GM19395 (cell line): ENCODE data around the gene ZNF462.
"Not testable (repeated sequence)": the region's sequence is repeated elsewhere in the genome, so short reads cannot be mapped to it uniquely, and the experiment has no call there.

Experiments
- ATAC-seq: cut with Tn5 transposase; IDR thresholded peaks from one replicate; pipeline ENCODE4 v1.9.1; 2021; ENCODE audit warnings: mild to moderate bottlenecking, moderate library complexity; ENCODE audit not compliant: unreplicated experiment

ZNF462 gene, protein sequence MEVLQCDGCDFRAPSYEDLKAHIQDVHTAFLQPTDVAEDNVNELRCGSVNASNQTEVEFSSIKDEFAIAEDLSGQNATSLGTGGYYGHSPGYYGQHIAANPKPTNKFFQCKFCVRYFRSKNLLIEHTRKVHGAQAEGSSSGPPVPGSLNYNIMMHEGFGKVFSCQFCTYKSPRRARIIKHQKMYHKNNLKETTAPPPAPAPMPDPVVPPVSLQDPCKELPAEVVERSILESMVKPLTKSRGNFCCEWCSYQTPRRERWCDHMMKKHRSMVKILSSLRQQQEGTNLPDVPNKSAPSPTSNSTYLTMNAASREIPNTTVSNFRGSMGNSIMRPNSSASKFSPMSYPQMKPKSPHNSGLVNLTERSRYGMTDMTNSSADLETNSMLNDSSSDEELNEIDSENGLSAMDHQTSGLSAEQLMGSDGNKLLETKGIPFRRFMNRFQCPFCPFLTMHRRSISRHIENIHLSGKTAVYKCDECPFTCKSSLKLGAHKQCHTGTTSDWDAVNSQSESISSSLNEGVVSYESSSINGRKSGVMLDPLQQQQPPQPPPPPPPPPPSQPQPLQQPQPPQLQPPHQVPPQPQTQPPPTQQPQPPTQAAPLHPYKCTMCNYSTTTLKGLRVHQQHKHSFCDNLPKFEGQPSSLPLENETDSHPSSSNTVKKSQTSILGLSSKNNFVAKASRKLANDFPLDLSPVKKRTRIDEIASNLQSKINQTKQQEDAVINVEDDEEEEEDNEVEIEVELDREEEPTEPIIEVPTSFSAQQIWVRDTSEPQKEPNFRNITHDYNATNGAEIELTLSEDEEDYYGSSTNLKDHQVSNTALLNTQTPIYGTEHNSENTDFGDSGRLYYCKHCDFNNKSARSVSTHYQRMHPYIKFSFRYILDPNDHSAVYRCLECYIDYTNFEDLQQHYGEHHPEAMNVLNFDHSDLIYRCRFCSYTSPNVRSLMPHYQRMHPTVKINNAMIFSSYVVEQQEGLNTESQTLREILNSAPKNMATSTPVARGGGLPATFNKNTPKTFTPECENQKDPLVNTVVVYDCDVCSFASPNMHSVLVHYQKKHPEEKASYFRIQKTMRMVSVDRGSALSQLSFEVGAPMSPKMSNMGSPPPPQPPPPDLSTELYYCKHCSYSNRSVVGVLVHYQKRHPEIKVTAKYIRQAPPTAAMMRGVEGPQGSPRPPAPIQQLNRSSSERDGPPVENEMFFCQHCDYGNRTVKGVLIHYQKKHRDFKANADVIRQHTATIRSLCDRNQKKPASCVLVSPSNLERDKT (N-terminal part only)

DNA sequence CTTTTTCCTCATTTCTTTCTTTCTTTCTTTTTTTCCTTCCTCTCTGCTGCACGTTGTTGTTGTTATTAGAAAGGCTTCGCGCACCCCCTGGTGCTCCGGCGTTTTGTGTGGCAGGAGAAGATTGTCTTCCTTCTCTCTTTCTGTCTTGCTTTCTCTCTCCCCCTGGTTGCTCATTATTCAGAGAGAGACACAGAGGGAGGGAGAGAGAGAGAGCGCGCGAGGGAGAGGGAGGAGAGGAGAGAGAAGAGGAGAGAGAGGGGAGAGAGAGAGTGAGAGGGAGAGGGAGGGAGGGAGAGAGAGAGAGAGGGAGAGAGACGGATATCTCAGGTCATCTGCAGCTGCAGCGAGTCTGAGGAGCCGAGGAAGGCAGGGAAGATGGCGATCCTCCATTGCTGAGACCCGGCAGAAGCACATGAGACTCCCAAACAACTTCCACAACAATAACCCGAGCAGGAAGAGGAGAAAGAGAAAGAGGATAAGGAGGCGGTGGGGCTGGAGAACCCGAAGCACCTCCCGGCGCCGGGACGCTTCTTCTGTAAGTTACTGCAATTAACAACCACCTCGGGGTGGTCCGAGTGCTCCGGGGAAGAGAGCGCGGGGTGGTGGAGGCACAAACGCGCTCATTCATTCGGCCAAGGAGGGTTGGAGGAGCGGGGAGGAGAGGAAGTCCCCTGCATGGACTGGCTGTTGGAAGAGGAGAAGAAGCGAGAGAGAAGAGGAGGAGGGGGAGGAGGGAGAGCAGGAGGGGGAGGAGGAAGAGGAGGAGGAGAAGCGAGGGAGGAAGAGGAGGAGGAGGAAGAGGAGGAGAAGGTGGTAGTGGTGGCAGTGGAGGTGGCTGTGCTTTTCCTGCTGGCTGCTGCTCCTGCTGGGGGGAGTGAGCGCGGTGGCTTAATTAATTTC is at the start of gene ZNF462:
Gene ZNF462, plus strand, starts transcription at position 346 of the 900 bp plus-strand sequence. CDS start 60,218 bp downstream, outside the sequence.
- ATAC-seq = no peak

DNA sequence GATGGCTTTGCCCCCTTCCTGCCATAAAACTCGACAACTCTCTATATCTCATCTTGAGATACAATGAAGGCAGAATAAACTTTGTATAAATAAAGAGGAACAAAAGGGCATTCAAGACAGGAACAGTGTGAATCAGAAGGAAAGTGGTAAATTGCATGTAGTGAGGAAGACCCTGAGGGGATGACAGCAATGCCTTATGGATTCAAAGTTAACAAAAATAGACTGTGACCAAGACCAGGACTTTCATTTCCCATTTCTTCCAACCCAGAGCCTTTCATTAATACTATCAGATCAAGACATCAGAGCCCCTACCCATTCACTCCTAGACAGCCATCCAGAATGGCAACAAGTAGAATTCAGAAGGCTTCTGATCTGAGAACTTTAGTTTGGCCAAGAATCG is 46.4 kb upstream of the ZNF462 start:
- no peak for ATAC-seq

DNA sequence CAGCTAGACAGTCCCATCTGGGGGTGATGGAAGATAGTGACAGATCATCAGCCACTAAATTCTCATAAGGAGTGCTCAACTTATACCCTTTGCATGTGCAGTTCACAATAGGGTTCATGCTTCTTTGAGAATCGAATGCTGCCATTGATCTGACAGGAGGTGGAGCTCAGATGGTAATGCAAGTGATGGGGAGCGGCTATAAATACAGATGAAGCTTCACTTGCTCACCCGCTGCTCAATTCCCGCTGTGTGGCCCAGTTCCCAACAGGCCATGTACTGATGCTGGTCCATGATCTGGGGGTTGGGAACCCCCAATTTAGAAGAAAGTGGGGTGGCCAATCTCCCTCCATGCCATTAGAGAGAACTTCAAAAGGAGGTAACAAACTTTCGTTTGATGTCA is 44.9 kb upstream of the ZNF462 start:
- ATAC-seq = no peak

DNA sequence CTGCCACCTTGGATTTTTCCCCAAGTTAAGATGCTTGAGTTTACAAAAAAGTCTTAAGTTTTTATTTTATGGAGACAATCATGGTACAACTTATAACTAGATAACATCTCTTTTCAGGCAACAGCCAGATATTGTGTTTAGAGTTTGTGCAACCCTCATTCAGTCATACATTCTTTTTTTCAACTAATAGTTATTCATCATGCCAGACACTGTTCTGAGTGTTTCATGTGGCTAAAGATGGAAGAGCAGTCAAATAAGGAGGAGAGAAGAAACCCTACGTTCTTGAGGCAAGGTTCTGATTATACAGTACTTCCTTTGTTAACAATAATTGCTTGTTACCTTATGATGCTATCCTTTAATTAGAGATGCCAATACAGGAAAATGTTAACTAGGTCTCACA is 42.1 kb upstream of the ZNF462 start:
- ATAC-seq = no peak

DNA sequence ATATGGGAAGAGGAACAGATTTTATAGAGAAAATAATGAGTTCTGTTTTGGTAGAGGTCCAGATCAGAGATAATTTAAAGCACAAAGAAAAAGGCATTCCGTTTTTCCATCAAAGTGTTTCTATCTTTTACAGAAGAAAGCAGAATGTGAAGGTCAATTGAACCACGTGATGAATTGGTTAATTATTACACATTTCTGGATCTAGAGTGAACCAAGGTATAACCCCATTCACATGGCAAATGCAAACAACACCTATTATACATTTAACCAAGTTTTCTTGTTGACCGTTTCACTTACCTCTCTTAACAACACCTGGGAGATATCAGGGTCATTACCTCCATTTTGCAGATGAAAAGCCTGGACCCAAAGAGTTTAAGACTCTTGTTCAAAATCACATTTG is 34.9 kb upstream of the ZNF462 start:
- no peak for ATAC-seq

DNA sequence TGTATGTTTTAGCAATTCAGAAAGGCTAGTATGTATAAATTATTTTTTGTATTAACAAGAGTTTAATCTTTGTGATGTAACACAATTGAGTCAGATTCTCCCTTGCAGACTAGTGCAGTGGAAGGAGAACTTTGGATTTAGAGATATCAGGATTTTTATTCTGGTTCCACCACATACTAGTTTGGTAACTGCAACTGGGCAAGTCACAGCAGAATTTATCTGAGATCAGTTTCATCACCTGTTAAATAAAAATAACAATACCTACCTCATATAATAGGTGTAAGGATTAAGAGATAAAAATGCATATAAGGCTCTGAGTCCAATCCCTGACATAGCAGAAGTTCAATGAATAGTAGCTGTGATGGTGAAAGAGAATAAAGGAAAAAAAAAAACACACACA is 34.0 kb upstream of the ZNF462 start:
- ATAC-seq = no peak

DNA sequence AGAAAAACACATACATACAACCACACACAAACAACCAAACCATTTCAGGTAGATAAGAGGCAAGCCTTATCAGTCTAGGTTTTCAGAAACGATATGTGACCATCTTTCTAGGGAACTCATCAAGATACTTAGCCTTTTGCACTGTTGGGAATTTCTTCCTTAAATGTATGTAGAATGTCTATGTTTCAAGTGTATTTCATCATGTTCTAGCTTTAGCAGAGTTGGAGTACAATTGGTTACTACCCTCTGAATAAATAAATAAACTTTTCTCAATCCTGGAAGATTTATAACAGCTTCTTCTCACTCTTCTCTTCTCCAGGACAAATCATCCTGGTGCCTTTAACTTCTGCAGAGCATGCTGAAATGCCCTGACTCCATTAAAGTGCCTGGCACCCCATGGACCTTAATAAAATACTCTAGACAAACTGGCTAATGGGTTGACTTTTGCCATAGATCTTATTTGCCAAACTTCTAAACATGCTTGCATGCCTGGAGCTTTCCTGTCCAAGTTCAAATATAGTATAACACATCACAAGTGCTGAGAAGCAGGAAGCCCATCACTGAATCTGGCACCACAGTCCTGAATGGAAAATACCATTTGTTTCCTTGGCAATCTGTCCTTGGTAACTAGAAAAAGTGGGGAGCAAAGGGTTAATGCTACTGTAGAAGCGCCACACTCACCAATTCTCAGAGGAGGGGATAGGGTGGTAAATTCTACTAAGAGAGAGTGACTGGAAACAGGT is 33.1 kb upstream of the ZNF462 start:
- ATAC-seq = no peak

DNA sequence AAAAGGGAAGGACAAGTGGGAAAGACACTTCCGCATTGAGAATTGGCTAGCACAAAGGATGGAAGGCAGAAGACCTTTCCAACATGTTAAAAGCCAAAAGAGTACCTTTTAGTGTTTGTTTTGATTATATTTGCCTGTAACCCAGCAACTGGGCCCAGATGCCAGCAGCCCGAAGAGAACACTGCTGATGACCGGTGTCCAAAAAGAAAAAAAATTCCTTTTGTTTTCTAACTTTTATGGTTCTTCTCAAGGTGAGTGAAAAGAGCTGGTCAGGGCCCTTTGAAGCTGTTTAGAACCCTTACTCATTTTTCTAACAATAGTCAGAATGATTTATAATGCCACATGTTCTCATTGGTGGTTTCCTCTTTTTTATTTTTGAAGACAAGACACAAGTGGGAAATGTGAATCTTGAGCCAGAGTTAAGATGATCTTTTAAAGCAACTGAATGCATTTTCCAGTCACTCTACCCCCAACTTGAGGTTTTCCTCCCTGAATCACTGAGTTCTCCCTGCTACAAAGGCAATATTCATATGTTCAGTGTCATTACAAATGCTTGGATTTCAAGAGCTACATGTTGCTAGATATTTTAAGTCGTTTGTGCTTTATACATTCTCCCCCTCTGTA is 32.3 kb upstream of the ZNF462 start:
- ATAC-seq = no peak

DNA sequence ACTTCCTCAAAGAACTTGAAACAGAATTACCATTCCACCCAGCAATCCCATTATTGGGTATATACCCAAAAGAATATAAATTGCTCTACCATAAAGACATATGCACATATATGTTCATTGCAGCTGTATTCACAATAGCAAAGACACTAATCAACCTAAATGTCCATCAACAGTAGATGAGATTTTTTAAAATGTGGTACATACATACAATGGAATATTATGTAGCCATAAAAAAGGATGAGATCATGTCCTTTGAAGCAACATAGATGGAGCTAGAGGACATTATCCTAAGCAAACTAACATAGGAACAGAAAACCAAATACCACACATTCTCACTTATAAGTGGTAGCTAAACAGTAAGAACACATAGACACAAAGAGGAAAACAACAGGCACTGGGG is 28.1 kb upstream of the ZNF462 start:
- no peak for ATAC-seq

DNA sequence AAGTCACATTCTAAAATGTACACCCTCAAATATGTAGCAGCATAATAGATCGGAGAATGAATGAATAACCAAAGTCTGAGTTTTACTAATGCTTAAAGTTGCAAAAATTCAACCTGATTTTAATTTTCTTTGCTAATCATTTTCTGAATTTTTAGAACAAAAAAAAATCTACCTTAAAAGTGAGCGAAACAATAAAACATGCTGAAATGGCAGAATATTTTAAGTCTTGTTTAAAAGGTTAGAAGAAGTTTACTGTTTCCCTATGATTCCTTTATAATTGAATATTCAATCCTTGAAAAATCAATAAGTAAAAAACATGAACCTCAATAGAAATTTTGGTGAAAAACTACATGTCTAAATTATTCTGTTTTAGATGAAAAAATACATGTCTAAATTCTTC is 27.1 kb upstream of the ZNF462 start:
- ATAC-seq = no peak

DNA sequence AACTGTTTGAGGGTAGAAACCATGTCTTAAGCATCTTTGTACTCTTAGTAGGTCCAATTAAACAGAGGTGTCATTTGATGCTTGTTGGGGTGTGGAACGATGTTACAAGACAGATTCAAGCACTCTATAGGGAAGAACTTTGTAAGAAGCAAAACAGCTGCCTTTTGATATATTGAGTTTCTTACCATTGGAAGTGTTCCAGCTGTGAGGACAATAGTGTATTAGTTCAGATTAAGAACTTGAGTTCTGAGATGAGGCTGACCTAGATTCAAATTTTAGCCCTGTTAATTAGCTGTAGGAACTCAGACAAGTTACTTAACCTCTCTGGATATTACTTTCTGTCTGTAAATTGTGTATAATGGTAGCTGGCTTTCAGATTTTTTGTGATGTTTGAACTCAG is 19.6 kb upstream of the ZNF462 start:
- ATAC-seq = no peak

DNA sequence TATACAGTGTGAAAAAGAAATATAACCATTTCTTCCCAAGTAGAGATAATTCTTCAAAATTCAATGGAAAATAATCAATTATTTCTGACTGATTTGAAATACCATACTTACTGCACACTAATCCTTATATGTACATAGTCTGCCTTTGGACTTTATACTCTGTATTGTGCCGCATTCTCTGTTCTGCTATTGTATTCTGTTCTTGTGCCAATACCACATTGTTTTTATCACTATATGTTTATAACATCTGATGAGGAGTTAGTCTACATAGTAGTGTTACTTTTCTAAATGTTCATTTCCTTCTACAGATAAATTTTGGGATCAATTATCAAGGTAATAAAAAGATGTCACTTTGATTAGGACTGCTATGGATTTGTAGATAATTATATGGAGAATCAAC is 16.7 kb upstream of the ZNF462 start:
- ATAC-seq = no peak

DNA sequence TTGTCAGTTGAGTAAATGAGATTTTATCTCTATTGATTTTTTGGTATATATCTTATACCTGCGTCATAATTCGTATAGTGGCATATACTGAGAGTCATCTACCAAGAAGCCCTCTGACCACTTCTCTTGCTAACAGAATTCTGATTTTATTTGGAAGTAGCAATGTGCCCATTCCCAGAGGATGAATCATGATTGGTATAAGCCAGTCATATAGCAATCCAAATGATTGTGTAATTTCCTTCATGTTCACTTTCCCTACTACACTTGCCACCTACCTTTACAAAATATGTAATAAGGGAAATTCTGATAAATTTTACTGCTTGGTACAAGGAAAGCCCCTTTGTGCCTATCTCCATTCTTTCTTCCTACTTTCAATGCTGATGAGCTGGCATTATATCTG is 16.1 kb upstream of the ZNF462 start:
- ATAC-seq = no peak

DNA sequence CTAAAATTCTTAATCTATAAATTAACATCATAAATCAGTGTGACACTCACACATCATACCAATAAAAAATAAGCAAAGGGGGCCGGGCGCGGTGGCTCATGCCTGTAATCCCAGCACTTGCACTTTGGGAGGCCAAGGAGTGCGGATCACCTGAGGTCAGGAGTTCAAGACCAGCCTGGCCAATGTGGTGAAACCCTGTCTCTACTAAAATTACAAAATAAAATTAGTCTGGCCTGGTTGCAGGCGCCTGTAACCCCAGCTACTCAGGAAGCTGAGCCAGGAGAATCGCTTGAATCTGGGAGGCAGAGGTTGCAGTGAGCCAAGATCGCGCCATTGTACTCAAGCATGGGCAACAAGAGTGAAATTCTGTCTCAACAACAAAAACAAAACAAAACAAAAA is 11.3 kb upstream of the ZNF462 start:
- ATAC-seq = not testable (repeated sequence)

DNA sequence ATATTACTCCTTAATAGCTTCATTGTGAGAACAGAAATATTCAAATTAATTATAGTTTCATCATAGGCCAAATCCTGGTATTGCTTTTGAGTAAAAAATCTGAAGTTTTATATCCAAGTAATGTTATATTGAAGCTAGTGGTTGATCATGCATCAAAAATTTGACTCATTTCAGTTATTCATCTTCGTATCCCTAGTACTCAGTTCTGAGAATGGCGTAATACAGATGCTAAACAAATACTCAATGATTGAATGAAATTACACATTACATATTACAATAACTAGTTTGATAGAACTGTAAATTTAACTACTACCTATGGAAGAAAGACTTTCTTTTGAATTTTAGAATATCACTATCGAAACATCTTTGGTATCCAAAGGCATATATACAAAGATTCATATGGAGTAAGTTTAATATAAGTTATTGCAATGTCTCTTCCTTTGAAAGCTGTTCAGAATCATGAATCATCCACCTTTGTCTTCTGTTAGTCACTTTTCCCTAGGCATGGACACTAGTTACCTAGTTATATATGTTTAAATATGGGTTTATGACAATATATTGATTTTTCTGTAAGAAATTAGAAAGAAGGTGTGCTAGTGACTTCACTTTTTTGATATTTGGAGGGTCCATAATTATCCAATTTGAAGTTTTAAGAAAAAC is 5.0 kb upstream of the ZNF462 start:
- no peak for ATAC-seq

DNA sequence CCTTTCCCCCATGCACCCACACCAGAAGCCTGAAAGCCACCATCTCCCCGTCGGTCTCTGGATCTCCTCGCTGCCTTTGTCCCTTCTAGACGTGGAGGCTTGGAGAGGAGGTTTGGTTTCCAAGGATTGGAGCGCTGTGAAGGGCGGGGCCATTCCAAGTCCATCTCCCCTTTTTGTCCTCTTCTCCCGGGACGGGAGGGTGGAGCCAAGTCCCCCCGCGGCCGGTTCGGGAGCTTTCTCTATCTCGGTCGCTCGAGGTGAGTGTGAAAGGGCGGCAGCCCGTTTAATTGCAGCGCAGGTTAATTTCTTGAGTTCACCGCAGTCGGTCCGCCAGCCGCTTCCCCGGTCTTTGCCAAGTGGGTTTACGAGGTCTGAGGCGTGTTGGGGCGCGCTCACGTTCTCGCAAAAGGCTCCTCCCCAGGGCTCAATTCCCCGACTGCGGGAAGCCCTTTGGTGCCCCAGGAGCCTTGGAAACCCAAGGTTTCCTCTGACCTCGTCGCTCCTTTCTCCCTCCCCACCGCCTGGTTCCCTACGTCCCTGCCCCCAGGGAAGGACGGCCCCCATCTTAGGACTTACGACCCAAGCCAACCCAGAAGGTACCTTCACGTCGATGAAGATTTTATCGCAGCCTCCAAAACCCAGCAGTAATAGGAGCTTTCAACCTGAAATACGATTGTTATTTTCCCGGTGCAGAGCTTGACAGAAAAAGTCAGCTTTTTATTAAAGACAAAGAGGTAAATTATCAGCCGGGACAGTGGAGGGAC is 2.8 kb upstream of the ZNF462 start:
- ATAC-seq = no peak

DNA sequence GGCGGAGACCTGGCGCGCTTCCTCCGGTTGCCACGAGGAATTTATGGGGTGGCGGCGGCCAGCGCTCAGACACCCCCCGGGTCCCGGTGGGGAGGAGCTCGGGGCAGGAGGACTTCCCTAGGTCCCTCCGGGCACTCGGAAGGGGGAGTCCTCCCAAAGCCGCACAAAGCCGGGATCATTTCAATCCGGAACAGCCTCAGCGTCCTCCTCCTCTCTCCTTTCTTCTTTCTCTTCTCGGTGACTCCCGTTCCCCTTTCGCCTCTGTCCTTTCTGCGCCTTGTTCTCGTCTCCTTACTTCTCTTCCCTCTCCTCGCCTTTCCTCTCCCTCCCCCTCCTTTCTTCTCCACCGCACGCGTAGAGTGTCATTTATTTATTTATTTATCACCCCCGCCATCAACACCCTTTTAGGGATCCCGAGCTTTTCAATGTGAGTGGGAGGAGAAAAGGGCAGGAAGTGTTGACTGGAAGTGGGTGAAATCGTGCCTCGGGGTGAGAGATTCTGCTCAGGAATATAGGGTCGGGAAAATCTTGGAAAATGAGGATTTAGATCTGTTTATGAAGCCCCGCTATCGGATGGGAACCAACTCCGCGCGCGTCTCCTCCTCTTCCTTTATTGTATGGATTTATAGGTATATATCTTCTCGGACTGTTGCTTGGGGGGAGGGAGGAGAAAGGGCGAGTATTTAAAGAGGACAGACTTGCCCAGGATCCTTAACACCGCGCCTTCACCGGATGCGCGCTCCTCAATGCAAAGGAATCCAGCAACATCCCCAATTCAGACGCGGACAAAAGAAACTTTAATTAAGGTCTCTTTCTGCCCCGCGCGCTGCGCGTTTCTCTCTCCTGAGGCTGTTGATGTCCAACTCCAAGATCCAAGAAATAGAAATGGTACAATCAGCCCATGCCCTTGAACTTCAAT is 2.0 kb upstream of the ZNF462 start:
- no peak for ATAC-seq
